B cell (primary cell): ENCODE measurements around the gene PLAC9.

ENCODE experiments used
- EZH2 ChIP-seq: IDR thresholded peaks from 2 replicates; pipeline ENCODE4 v1.6.1; 2012; ENCODE audit warnings: borderline replicate concordance, low read depth, mild to moderate bottlenecking, moderate library complexity, low read length; ENCODE audit not compliant: insufficient read depth, poor library complexity, severe bottlenecking
- TF ChIP-seq, protein P1 (sequence below): fragments of 200-600 bp; IDR thresholded peaks from one replicate; pipeline ENCODE4 v1.8.0; 2022; ENCODE audit warnings: antibody characterized with exemption, mild to moderate bottlenecking

DNA sequence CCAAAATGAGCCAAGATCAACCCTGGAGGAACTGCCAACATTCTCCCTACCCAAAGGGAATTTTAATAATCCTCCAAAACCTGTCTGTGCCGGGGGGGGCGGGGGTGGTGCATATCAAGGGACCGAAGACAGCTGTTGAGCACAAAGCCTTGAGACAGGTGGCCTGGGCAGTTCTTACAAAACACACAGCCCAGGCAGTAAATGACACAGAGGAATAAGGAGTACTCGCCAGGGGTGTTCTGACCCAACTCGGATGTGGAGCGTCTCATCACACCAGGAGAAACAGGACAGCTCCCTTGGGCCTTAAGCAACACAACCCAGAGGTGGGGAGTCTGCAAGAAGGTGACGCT, 35.6 kb downstream of the PLAC9 start:
- TF ChIP-seq, protein P1, sequence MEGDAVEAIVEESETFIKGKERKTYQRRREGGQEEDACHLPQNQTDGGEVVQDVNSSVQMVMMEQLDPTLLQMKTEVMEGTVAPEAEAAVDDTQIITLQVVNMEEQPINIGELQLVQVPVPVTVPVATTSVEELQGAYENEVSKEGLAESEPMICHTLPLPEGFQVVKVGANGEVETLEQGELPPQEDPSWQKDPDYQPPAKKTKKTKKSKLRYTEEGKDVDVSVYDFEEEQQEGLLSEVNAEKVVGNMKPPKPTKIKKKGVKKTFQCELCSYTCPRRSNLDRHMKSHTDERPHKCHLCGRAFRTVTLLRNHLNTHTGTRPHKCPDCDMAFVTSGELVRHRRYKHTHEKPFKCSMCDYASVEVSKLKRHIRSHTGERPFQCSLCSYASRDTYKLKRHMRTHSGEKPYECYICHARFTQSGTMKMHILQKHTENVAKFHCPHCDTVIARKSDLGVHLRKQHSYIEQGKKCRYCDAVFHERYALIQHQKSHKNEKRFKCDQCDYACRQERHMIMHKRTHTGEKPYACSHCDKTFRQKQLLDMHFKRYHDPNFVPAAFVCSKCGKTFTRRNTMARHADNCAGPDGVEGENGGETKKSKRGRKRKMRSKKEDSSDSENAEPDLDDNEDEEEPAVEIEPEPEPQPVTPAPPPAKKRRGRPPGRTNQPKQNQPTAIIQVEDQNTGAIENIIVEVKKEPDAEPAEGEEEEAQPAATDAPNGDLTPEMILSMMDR: no peak
- TF ChIP-seq EZH2: no peak
